PC-9 (cell line): Measurements from ENCODE around the gene DSG4. TPM values are rescaled to one million over a fixed set of nuclear protein-coding genes. Genes with fewer than 3 reads are reported as not detected.

Source experiments
- BruUV-seq: library from RNA; stranded (reverse); fragments of 400-500 nt; replicated peaks from 2 replicates; lab custom pipeline; 2021; lab: Mats Ljungman, UMichigan
- CTCF ChIA-PET: fragments of 300-600 bp; sonication (Branson Sonifier 250); formaldehyde crosslinking; loops from one replicate; lab custom pipeline; 2022; ENCODE audit warnings: antibody characterized with exemption; lab: Charles Lee
- POLR2A ChIA-PET: fragments of 300-600 bp; sonication (Branson Sonifier 250); formaldehyde crosslinking; loops from one replicate; lab custom pipeline; 2022; ENCODE audit warnings: antibody characterized with exemption; ENCODE audit not compliant: unreplicated experiment; lab: Charles Lee
- DNase-seq, 2 experiments: peaks; one replicate each; pipeline versions ENCODE4 v3.0.0 to v3.0.0-alpha.2; 2015 to 2022; ENCODE audit warnings: mixed read lengths in 1 of 2
- H2AFZ ChIP-seq: fragments of 200-600 bp; sonication (generic); 2 replicates; pipeline ENCODE4 v1.8.1; 2017; ENCODE audit warnings: antibody characterized with exemption
- H3F3A ChIP-seq: fragments of 200-600 bp; sonication (generic); 2 replicates; pipeline ENCODE4 v1.8.1; 2017; ENCODE audit warnings: antibody characterized with exemption, mild to moderate bottlenecking, low read depth; ENCODE audit not compliant: insufficient read depth
- H3K27ac ChIP-seq: fragments of 200-600 bp; sonication (generic); 2 replicates; pipeline ENCODE4 v1.6.1; 2016; ENCODE audit warnings: mixed run types
- H3K27me3 ChIP-seq: fragments of 200-600 bp; sonication (generic); 2 replicates; pipeline ENCODE4 v1.6.1; 2016; ENCODE audit warnings: low read depth, mixed run types; ENCODE audit not compliant: insufficient read depth
- H3K36me3 ChIP-seq: fragments of 200-600 bp; sonication (generic); 2 replicates; pipeline ENCODE4 v1.6.1; 2016; ENCODE audit warnings: low read depth, mixed run types
- H3K4me1 ChIP-seq: fragments of 200-600 bp; sonication (generic); replicated peaks from 2 replicates; pipeline ENCODE4 v1.6.1; 2016; ENCODE audit warnings: mixed run types; ENCODE audit not compliant: insufficient read depth
- H3K4me2 ChIP-seq: fragments of 200-600 bp; sonication (generic); 2 replicates; pipeline ENCODE4 v1.6.1; 2017; ENCODE audit warnings: mixed run types
- H3K4me3 ChIP-seq: fragments of 200-600 bp; sonication (generic); 2 replicates; pipeline ENCODE4 v1.6.1; 2016; ENCODE audit warnings: mixed run types
- H3K79me2 ChIP-seq: fragments of 200-600 bp; sonication (generic); 2 replicates; pipeline ENCODE4 v1.6.1; 2017; ENCODE audit warnings: low read depth, mixed run types
- H3K9me2 ChIP-seq: fragments of 200-600 bp; sonication (generic); 2 replicates; pipeline ENCODE4 v1.8.1; 2017; ENCODE audit warnings: mild to moderate bottlenecking; ENCODE audit not compliant: insufficient read depth
- H3K9me3 ChIP-seq: fragments of 200-600 bp; sonication (generic); 2 replicates; pipeline ENCODE4 v1.8.1; 2016; ENCODE audit warnings: low read depth; ENCODE audit not compliant: insufficient read depth
- H4K20me1 ChIP-seq: fragments of 200-600 bp; sonication (generic); 2 replicates; pipeline ENCODE4 v1.8.1; 2017; ENCODE audit not compliant: insufficient read depth
- CTCF ChIP-seq: fragments of 200-600 bp; sonication (generic); conservative IDR thresholded peaks from 2 replicates; pipeline ENCODE4 v1.6.1; 2017; ENCODE audit warnings: mixed run types, antibody characterized with exemption, mild to moderate bottlenecking, moderate library complexity
- EZH2 ChIP-seq: fragments of 200-600 bp; sonication (generic); IDR thresholded peaks from 2 replicates; pipeline ENCODE4 v1.8.0; 2017; ENCODE audit warnings: antibody characterized with exemption, low read depth
- intact Hi-C: fragments of 100-400 bp; cut with micrococcal nuclease; formaldehyde crosslinking; loops from one replicate; pipeline ENCODE4 v1.10.0; 2022; ENCODE audit not compliant: unreplicated experiment
- total RNA-seq: library from RNA; stranded (reverse); gene quantifications from 2 replicates; pipeline ENCODE4 v1.2.3, GENCODE V29; 2021

Gene DSG4
- total RNA-seq, 1 experiment from 2014 or later = not detected

- H3K36me3 ChIP-seq = no peaks in the 10 kb centered on the region
- H3K4me2 ChIP-seq = no peak overlapping the region
- CTCF ChIA-PET = no interaction called here
Observed at GRCh38 chr18:31410716-31411483, 34.3 kb downstream of the DSG4 start.

GRCh38 chr18:31413137-31413536 lies 36.6 kb downstream of the DSG4 start:
- H3K27me3 ChIP-seq = no peaks in the 10 kb centered on the region
- no peaks in the 10 kb centered on the region for H3K4me1 ChIP-seq
- ChIA-PET CTCF (no interaction called here), POLR2A (no interaction called here)
- H3K9me2 ChIP-seq = no peaks in the 10 kb centered on the region
- TF ChIP-seq EZH2 (no peak), CTCF (no peak)
- no peak overlapping the region for H3K4me3 ChIP-seq
- H3K9me3 ChIP-seq = no peaks in the 10 kb centered on the region
- no TSS peak for BruUV-seq
- no peak overlapping the region for H2AFZ ChIP-seq
- no peaks in the 10 kb centered on the region for H3K36me3 ChIP-seq
- no peak overlapping the region for H3K27ac ChIP-seq
- no peaks in the 10 kb centered on the region for H3F3A ChIP-seq
- intact Hi-C loops = loop anchor here (10.0 kb wide), 1 partner anchor 438 kb away; no protein-coding TSS in a partner anchor
- H3K79me2 ChIP-seq = no peaks in the 10 kb centered on the region
- no peak overlapping the region for H3K4me2 ChIP-seq
- H4K20me1 ChIP-seq = no peaks in the 10 kb centered on the region
- DNase-seq = no peak

More at GRCh38 chr18:31410716-31411483, 34.3 kb downstream of the DSG4 start:
- Histone ChIP-seq H2AFZ (no peak overlapping the region), H3K9me3 (no peaks in the 10 kb centered on the region), H3K79me2 (no peaks in the 10 kb centered on the region), H3K4me3 (no peak overlapping the region), H3K27me3 (no peaks in the 10 kb centered on the region), H4K20me1 (no peaks in the 10 kb centered on the region), H3K9me2 (no peaks in the 10 kb centered on the region), H3K27ac (no peak overlapping the region), H3F3A (no peaks in the 10 kb centered on the region), H3K4me1 (no peaks in the 10 kb centered on the region)
- POLR2A ChIA-PET = interaction anchor here (0.5 kb wide), 1 partner anchor 433 kb away, joined by 15 read pairs; no protein-coding TSS in a partner anchor
- no peak for DNase-seq
- no TSS peak for BruUV-seq
- intact Hi-C loops = loop anchor here (10.0 kb wide), 1 partner anchor 436 kb away; no protein-coding TSS in a partner anchor
- TF ChIP-seq EZH2 (no peak), CTCF (no peak)

GRCh38 chr18:31417850-31418249 lies 41.3 kb downstream of the DSG4 start:
- POLR2A ChIA-PET = no interaction called here
- no peak for DNase-seq
- Histone ChIP-seq H2AFZ (no peak overlapping the region), H3K4me3 (no peak overlapping the region), H3K4me2 (no peak overlapping the region), H3K27me3 (no peaks in the 10 kb centered on the region), H3F3A (peaks cover 6% of the 10 kb centered on the region; the same call in 1 of the 2 replicates), H3K9me2 (no peaks in the 10 kb centered on the region), H3K36me3 (no peaks in the 10 kb centered on the region), H4K20me1 (no peaks in the 10 kb centered on the region), H3K9me3 (no peaks in the 10 kb centered on the region), H3K4me1 (no peaks in the 10 kb centered on the region), H3K79me2 (no peaks in the 10 kb centered on the region), H3K27ac (no peak overlapping the region)
- CTCF ChIA-PET = no interaction called here
- intact Hi-C loops = loop anchor here (10.0 kb wide), 1 partner anchor 443 kb away; no protein-coding TSS in a partner anchor
- BruUV-seq = no TSS peak
- TF ChIP-seq CTCF = no peak
- no peak for TF ChIP-seq EZH2
